BJ (cell line): Measurements from ENCODE around the gene CPNE9. TPM values are rescaled to one million over a fixed set of nuclear protein-coding genes. Genes with fewer than 3 reads are reported as not detected.

Source experiments
- CTCF ChIA-PET: fragments of 350-600 bp; formaldehyde crosslinking; extraction: SDS; loops from one replicate; lab custom pipeline; 2021; ENCODE audit warnings: antibody characterized with exemption, inconsistent platforms; lab: Yijun Ruan, JAX
- POLR2A ChIA-PET: fragments of 300-600 bp; sonication (Branson Sonifier 250); formaldehyde crosslinking; extraction: SDS; loops from one replicate; lab custom pipeline; 2021; ENCODE audit warnings: antibody characterized with exemption; lab: Charles Lee
- DNase-seq: peaks from one replicate; pipeline ENCODE4 v3.0.0-alpha.2; 2011; ENCODE audit warnings: low read depth
- H3K27me3 ChIP-seq: 2 replicates; pipeline ENCODE4 v1.6.0; 2011; ENCODE audit warnings: low read length; ENCODE audit not compliant: control insufficient read depth, insufficient read depth
- H3K36me3 ChIP-seq: 2 replicates; pipeline ENCODE4 v1.5.1; 2011; ENCODE audit warnings: low read length; ENCODE audit not compliant: control insufficient read depth, insufficient read depth
- H3K4me3 ChIP-seq: 2 replicates; pipeline ENCODE4 v1.5.1; 2011; ENCODE audit warnings: low read depth, mild to moderate bottlenecking, control low read depth, low read length
- polyA plus RNA-seq: library from polyadenylated mRNA; depleted of rRNA; stranded (reverse); fragments of >200 nt; gene quantifications from 2 replicates; pipeline ENCODE4 v1.2.3, GENCODE V29; 2011
- TF ChIP-seq, protein P1 (sequence below): IDR thresholded peaks from 2 replicates; pipeline ENCODE4 v1.5.1; 2011; ENCODE audit warnings: low read depth, mild to moderate bottlenecking, control low read depth, inconsistent platforms, low read length, moderate library complexity; ENCODE audit not compliant: insufficient read depth

CPNE9 gene
- polyA plus RNA-seq, 1 experiment, result not detected

DNA sequence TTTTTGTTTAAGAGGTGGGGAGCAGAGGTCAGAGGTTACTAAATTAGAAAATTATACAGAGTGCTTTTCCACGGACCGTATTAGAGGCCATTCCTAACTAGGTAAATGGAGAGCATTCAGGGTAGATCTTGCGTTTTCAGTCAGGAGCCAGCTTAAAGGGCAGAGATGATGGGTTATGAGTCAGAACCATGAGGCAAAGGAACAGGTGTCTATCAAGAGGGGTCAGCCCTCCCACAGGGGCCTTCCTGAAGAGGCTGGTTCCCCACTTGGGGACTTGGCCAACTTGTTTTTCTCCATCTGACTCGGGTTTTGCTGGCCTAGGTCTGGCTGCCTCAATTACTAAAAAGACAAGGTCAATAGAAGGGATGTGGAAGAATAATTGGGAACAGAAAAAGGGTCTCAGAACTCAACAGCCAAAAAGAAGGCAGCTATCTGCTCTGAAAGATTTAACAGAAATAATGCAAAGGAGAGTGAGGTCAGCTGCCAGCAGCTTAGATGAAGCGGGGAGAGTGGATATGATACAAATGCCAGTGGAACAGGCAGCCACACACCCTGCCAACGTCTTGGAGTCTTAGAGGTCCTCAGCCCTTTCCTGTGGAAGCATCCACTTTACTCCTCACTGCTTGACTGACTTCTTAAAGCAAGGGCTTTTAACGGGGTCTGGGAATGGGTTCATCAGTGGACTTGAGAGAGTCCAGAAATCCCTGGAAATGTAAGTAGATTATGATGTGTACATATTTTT lies 36.8 kb upstream of the CPNE9 start:
- peaks cover 15% of the 10 kb centered on the region for H3K36me3 ChIP-seq
- POLR2A ChIA-PET, result no interaction called here
- DNase-seq, result no peak
- CTCF ChIA-PET, result interaction anchor here (0.6 kb wide), 1 partner anchor 22 kb away, joined by 3 read pairs; no protein-coding TSS in a partner anchor
- TF ChIP-seq, protein P1, sequence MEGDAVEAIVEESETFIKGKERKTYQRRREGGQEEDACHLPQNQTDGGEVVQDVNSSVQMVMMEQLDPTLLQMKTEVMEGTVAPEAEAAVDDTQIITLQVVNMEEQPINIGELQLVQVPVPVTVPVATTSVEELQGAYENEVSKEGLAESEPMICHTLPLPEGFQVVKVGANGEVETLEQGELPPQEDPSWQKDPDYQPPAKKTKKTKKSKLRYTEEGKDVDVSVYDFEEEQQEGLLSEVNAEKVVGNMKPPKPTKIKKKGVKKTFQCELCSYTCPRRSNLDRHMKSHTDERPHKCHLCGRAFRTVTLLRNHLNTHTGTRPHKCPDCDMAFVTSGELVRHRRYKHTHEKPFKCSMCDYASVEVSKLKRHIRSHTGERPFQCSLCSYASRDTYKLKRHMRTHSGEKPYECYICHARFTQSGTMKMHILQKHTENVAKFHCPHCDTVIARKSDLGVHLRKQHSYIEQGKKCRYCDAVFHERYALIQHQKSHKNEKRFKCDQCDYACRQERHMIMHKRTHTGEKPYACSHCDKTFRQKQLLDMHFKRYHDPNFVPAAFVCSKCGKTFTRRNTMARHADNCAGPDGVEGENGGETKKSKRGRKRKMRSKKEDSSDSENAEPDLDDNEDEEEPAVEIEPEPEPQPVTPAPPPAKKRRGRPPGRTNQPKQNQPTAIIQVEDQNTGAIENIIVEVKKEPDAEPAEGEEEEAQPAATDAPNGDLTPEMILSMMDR, result no peak
- no peaks in the 10 kb centered on the region for H3K27me3 ChIP-seq
- H3K4me3 ChIP-seq, result no peak overlapping the region

DNA sequence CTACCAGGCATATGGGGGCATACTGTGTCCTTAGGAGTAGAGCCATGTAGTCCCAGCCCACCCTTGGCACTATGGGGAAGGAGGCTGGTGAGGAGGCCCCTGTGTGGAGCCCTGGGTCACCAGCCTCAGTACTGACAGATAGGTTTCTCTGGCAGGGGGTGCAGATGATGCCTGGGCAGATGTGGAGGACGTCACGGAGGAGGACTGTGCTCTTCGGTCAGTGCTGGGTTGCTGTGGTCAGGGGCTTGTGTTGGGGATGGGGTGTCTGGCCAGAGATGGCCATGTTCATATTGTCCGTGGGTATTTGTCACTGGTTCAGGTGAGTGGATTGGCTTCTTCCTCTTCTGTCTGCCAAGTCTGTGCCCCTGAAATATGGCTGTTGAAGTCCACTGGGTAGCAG lies 34.4 kb upstream of the CPNE9 start:
- no peaks in the 10 kb centered on the region for H3K27me3 ChIP-seq
- no peak overlapping the region for H3K4me3 ChIP-seq
- ChIA-PET CTCF (interaction anchor here (0.6 to 1.8 kb wide), 3 partner anchors 11 to 316 kb away, joined by 3 to 5 read pairs (median 5); no protein-coding TSS in a partner anchor), POLR2A (interaction anchor here (1.2 kb wide), 1 partner anchor 20 kb away, joined by 3 read pairs; the partner anchor contains the start of gene MTMR14)
- TF ChIP-seq, protein P1, result no peak
- no peak for DNase-seq
- H3K36me3 ChIP-seq, result peaks cover 19% of the 10 kb centered on the region

DNA sequence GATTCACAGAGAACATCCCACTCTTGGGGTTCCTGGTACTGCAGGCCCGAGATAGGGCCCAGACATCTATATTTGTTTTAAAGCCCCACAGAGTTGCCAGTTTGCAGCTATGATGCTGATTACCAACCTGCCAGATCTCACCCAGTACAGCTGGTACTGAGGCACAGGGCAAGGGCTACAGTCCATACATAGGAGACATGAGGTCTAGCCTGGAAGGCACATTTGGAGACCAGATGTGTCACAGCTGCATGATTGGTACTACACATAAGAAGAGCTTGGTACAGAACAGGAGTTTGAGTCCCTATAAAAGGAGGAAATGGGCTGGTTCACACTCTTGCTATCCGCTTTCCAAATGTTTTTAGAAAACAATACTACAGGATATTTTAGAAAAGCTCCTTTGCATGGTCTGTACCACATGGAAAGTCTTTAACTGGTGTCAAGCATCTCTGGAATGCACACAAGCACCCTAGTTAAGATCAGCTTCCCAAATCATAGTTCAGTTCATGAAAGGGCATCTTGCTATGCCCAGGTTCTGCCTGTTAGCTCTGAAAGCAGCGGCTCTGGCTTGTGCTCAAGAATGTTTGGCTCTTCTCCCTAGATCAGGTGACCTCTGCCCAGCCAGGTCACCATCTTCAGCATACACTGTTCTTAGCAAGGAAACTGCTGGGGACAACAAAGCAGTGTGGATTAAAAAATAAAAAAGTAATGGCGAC lies 33.8 kb upstream of the CPNE9 start:
- ChIA-PET POLR2A (interaction anchor here (1.2 kb wide), 1 partner anchor 21 kb away, joined by 3 read pairs; the partner anchor contains the start of gene MTMR14), CTCF (interaction anchor here (1.0 to 1.8 kb wide), 2 partner anchors 12 to 317 kb away, joined by 5 read pairs; no protein-coding TSS in a partner anchor)
- TF ChIP-seq, protein P1, result no peak
- H3K4me3 ChIP-seq, result no peak overlapping the region
- DNase-seq, result peak; percentile 15
- peaks cover 19% of the 10 kb centered on the region for H3K36me3 ChIP-seq
- H3K27me3 ChIP-seq, result no peaks in the 10 kb centered on the region

DNA sequence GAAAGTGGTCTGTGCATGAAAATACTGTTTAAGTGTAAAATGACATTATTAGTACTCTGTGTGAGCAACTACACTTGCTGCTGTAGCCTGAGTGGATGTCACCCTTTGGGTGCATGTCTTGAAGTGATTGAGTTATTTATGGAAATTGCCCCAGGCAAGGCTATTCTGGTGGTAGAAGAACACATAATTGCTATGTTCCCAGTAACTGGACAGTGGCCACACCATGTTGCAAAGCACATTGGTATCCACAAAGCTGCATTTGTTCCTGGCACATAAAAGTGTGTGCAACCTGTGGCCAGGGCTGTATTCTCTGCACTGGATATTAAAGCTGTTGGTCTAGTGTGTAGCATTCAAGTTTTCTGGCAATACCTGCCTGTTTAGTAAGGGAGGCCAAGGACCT lies 30.6 kb upstream of the CPNE9 start:
- H3K4me3 ChIP-seq, result no peak overlapping the region
- CTCF ChIA-PET, result interaction anchor here (1.3 to 1.6 kb wide), 2 partner anchors 24 to 324 kb away, joined by 3 to 4 read pairs; partner anchors contain the start of gene MTMR14
- H3K36me3 ChIP-seq, result peaks cover 21% of the 10 kb centered on the region
- POLR2A ChIA-PET, result no interaction called here
- no peak for DNase-seq
- no peaks in the 10 kb centered on the region for H3K27me3 ChIP-seq
- TF ChIP-seq, protein P1, result no peak

DNA sequence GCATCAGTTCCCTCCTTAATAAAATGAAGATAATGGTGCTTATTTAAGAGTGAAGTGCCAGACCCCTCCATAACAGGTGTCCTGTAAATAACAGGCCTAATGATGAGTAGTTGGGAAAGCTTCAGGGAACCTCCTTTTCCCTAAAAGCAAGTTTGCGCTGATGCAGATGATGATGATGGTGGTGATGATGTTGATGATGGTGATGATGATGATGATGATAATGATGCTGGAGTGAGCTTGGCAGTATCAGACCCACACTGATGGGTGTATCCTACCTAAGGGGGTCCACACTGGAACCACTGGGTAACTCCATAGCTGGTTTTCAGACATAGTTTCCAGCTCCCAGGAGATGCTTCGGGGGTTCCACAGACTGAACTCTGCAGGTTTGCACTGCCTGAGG lies 29.9 kb upstream of the CPNE9 start:
- DNase-seq, result no peak
- H3K4me3 ChIP-seq, result no peak overlapping the region
- ChIA-PET CTCF (interaction anchor here (1.3 to 1.6 kb wide), 2 partner anchors 24 to 324 kb away, joined by 3 to 4 read pairs; partner anchors contain the start of gene MTMR14), POLR2A (no interaction called here)
- no peaks in the 10 kb centered on the region for H3K27me3 ChIP-seq
- TF ChIP-seq, protein P1, result no peak
- H3K36me3 ChIP-seq, result peaks cover 21% of the 10 kb centered on the region
